GM13977 (cell line): Measurements from ENCODE around the gene OR52H1.

Experiments used
- DNase-seq: peaks from one replicate; pipeline ENCODE4 v3.0.0; 2012; ENCODE audit warnings: low spot score
- CTCF ChIP-seq: IDR thresholded peaks from 2 replicates; pipeline ENCODE4 v1.5.1; 2012; ENCODE audit warnings: mild to moderate bottlenecking, control low read depth; ENCODE audit not compliant: insufficient read depth; ENCODE audit errors: extremely low read depth, missing control alignments
- in situ Hi-C: fragments of 300-500 bp; cut with MboI; formaldehyde crosslinking; loops from one replicate; pipeline ENCODE4 v1.12.0; 2022; ENCODE audit warnings: low sequenced_read_pairs, low pct_unique_long_range_greater_than_20kb, mixed read lengths, inconsistent platforms; ENCODE audit not compliant: unreplicated experiment

OR52H1 gene

DNA sequence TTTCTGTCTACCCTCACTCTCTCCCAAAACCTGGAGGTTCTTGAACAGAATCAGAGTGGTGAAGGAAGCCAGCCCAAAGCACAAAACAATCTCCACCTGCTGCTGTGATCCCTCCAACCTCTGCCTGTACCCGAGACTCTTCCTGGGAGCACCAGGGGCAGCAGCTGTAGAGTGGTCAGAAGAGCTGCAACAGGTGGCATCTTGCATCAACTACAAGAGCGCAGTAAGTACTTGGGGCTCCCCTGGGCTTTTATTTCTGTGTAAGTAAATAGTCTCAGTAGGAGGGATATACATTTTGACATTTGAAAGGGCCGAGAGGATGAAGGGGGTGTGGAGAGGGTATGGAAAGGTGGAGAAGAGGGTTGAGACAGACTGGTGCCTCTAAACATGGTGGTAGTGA lies 23.6 kb downstream of the OR52H1 start:
- in situ Hi-C loops: no loop called here
- no peak for DNase-seq
- TF ChIP-seq CTCF: no peak

DNA sequence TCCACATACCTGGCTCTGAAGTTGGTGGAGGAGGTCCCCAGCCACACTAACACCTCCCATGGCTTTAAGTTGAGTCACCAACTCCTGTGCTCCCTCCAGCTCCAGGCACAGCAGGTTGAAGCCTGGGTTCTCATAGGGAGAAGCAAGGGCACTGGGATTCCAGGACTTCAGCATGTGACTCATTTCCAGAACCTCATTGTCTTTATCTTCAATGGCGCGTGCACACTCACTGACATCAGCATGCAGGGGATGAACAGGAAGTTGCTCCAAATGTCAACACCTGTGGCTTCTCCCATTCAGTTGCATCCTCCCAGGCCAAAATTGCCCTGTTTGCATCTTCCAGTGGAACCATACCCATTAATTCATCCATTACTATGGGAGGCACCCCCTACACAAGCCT lies 26.0 kb downstream of the OR52H1 start:
- in situ Hi-C loops: no loop called here
- no peak for TF ChIP-seq CTCF
- no peak for DNase-seq

GRCh38 chr11:5521540-5521939 lies 26.8 kb downstream of the OR52H1 start:
- in situ Hi-C loops: no loop called here
- no peak for TF ChIP-seq CTCF
- no peak for DNase-seq

- no peak for DNase-seq
- in situ Hi-C loops: no loop called here
- no peak for TF ChIP-seq CTCF
Measured at GRCh38 chr11:5516599-5516998, 31.7 kb downstream of the OR52H1 start, which contains the start of gene UBQLNL. Gene UBQLNL (minus strand): TSS chr11:5516699. CDS start chr11:5516441, 258 bp downstream.

GRCh38 chr11:5514841-5515240 lies 33.5 kb downstream of the OR52H1 start:
- TF ChIP-seq CTCF: no peak
- in situ Hi-C loops: no loop called here
- DNase-seq: no peak

DNA sequence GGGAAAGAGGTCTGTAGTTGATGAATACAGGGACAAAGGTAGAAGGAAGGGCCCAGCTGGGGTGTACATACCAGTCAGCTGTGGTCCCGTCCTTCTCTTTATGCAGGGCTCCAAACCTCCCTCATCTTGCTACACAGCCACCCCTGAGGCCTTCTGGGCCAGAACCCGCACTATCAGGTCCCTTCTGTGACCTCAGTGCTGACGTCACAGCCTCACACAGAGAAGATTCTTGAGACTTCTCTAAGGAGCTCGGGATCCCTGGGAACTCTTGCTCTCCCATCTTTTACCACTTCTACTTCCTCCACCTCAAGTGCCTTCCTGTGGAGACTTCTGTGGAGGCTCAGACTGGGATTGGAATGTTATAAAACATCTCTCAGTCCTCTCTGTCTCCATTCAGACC lies 38.5 kb downstream of the OR52H1 start, which contains the start of gene UBQLN3:
UBQLN3 (minus strand) TSS at position 155 of the 400 bp plus-strand sequence. CDS start 399 bp downstream, outside the sequence.
- no peak for TF ChIP-seq CTCF
- DNase-seq: no peak
- in situ Hi-C loops: no loop called here

GRCh38 chr11:5508605-5509004 lies 39.7 kb downstream of the OR52H1 start:
- TF ChIP-seq CTCF: no peak
- no peak for DNase-seq
- in situ Hi-C loops: no loop called here
